ENCODE measurements around the gene COBLL1. TPM values are rescaled to one million over a fixed set of nuclear protein-coding genes. Genes with fewer than 3 reads are reported as not detected.

COBLL1 gene
- total and polyA plus RNA-seq, 4 donors = 12.6 to 31.3 (median 20.6) TPM

DNA sequence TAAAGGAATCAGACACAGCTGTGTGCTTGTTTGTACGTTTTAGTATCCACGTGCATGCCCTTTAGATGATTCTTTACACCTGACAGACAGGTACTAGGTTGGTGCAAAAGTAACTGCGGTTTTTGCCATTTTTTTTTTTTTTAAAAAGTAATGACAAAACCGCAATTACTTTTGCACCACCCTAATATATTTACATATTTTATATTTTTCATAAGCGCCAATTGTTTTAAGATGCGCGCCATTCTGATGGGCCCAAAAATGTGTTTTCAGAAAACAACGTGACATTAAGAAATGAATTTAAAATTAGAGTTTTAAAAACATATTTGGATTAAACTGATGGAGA lies 972 bp upstream of the COBLL1 start:
- WGBS (ENCODE audit: insufficient coverage) = no CpG with 5 or more reads among the region's 8 CpGs
- Histone ChIP-seq H3K27ac (ENCODE audit: low read depth, low read length) (no peak overlapping the region), H3K4me3 (ENCODE audit: low read depth, low read length) (peak overlapping the region; percentile 79), H3K4me1 (ENCODE audit: control insufficient read depth, insufficient read depth, low read length) (peaks cover 12% of the 10 kb centered on the region), H3K9me3 (ENCODE audit: control insufficient read depth, insufficient read depth, low read length) (no peaks in the 10 kb centered on the region), H3K36me3 (ENCODE audit: control insufficient read depth, insufficient read depth, low read length) (no peaks in the 10 kb centered on the region), H3K27me3 (ENCODE audit: control insufficient read depth, insufficient read depth, low read length) (peaks cover 3% of the 10 kb centered on the region)
- DNase-seq (ENCODE audit: low read depth in 4 of 6, low spot score in 6 of 6) = no peak

DNA sequence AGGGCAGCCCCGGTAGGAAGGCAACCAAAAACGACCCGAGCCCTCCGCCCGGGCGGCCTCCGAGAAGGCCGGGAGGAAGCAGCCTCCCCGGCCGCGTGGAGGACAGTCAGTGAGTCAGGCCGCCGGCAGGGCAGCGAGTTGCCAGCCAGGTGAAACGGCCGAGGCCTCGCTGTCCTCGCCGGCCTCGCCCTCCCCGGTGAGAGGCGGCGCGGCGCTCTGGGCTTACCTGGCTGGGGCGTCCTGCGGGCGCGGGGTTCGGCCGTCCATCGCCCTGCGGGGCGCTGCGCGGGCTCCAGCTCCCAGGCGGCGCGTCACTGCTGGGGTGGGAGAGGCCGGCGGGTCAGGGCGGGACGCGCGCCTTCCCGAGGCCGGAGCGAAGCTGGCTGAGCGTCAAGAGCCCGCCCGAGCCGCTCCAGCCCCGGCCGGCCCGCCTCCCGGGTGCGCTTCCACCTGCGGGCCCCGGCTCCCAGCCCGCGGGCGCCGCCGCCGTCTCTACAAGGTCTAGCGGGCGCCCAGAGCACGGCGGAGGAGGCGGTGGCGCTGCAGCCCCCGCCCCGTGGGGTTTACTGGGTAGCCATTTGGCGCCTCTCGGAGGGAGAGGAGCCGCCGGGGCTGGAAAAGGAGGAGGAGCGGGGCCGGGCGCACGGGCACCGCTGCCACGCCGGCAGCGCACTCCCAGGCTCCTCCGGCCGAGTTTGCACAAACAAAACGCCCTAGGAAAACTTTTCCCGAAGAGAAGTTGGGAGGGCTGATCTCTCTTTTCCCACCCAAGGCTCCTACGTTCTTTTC lies 499 bp downstream of the COBLL1 start:
- Histone ChIP-seq H3K4me1 (ENCODE audit: control insufficient read depth, insufficient read depth, low read length) (peaks cover 12% of the 10 kb centered on the region), H3K9me3 (ENCODE audit: control insufficient read depth, insufficient read depth, low read length) (no peaks in the 10 kb centered on the region), H3K36me3 (ENCODE audit: control insufficient read depth, insufficient read depth, low read length) (no peaks in the 10 kb centered on the region), H3K27ac (ENCODE audit: low read depth, low read length) (peak overlapping the region; percentile 88), H3K27me3 (ENCODE audit: control insufficient read depth, insufficient read depth, low read length) (peaks cover 3% of the 10 kb centered on the region), H3K4me3 (ENCODE audit: low read depth, low read length) (peak overlapping the region; percentile 79)
- peak in 5 of 6 donors; percentile 19 to 86 (median 47) for DNase-seq (ENCODE audit: low read depth in 4 of 6, low spot score in 6 of 6)
- WGBS (ENCODE audit: insufficient coverage) = under 1% methylated on average over 89 of the region's 90 CpGs

DNA sequence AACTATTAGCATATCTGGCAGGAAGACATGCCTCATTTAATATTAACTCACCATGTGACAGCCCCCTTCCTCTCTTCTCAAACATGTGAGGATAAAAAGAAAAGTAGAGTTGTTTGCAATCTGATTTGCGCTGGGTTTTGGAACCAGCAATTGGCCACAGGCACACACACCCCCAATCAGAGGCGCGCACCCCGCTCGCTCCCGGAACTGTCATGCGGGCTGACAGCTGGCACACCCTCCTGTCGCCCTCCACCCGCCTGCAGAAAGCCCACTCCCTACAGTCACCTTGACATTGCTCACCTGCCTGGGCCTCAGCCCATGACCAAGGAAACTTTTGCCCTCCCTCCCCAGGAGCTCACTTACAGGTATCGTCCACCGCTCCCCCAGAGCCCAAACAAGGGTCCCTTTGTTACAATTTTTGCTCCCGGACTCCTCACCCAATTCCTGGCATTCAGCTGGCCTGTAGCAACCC lies 1.1 kb downstream of the COBLL1 start:
- DNase-seq (ENCODE audit: low read depth in 4 of 6, low spot score in 6 of 6) = peak in 2 of 6 donors; percentile 23 to 49
- 6% methylated on average over 11 of the region's 12 CpGs for WGBS (ENCODE audit: insufficient coverage)
- H3K27ac ChIP-seq (ENCODE audit: low read depth, low read length) = peak overlapping the region; percentile 69
- peaks cover 3% of the 10 kb centered on the region for H3K27me3 ChIP-seq (ENCODE audit: control insufficient read depth, insufficient read depth, low read length)
- H3K36me3 ChIP-seq (ENCODE audit: control insufficient read depth, insufficient read depth, low read length) = no peaks in the 10 kb centered on the region
- H3K4me3 ChIP-seq (ENCODE audit: low read depth, low read length) = peak overlapping the region; percentile 79
- peaks cover 12% of the 10 kb centered on the region for H3K4me1 ChIP-seq (ENCODE audit: control insufficient read depth, insufficient read depth, low read length)
- no peaks in the 10 kb centered on the region for H3K9me3 ChIP-seq (ENCODE audit: control insufficient read depth, insufficient read depth, low read length)

DNA sequence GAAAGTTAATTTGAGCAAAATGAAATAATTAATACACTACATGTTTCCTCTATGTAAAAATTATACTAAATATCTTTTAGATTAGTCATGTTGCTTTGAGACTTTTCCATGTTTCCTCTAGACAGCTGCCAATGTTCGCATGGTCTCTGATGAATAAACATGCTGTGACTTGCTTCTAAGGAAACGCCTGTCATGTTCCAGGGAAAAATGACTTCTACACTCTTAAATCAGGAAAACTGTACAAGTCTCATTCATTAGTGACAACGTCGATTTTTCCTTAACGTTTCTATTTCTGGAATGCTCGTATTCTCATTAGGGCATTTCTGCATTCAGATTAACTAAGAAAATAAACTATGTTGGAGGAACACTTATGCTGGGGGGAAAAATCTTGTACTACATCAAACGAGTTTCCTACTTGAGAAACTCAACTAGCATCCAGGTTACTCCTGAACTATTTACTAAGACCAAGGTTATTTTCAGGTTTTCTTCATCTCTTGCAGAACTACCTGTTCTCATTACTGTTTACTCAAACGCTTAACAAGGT lies 1.6 kb downstream of the COBLL1 start:
- DNase-seq (ENCODE audit: low read depth in 4 of 6, low spot score in 6 of 6) = peak in 2 of 6 donors; percentile 5 to 45
- Histone ChIP-seq H3K36me3 (ENCODE audit: control insufficient read depth, insufficient read depth, low read length) (no peaks in the 10 kb centered on the region), H3K4me3 (ENCODE audit: low read depth, low read length) (peak overlapping the region; percentile 79), H3K27ac (ENCODE audit: low read depth, low read length) (peak overlapping the region; percentile 69), H3K4me1 (ENCODE audit: control insufficient read depth, insufficient read depth, low read length) (peaks cover 12% of the 10 kb centered on the region), H3K9me3 (ENCODE audit: control insufficient read depth, insufficient read depth, low read length) (no peaks in the 10 kb centered on the region), H3K27me3 (ENCODE audit: control insufficient read depth, insufficient read depth, low read length) (peaks cover 3% of the 10 kb centered on the region)
- 50% methylated on average over 2 of the region's 8 CpGs for WGBS (ENCODE audit: insufficient coverage)

DNA sequence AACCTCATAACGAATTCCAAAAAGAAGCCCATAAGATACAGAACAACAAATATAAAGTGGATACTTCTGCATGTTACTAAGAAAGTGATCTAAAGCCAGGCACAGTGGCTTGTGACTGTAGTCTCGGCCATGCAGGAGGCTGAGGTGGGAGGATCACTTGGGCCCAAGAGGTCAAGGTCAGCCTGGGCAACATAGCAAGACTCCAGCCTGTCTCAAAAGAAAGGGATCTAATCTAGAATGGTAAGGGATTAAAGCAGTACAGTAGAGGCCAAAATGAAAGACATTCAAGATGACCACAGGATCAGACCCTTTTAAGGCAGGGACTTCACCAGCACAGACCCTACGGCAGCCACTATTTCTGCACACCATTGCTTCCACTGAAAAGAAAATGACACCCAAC lies 3.8 kb downstream of the COBLL1 start:
- no peak for DNase-seq (ENCODE audit: low read depth in 4 of 6, low spot score in 6 of 6)
- Histone ChIP-seq H3K27me3 (ENCODE audit: control insufficient read depth, insufficient read depth, low read length) (peaks cover 3% of the 10 kb centered on the region), H3K9me3 (ENCODE audit: control insufficient read depth, insufficient read depth, low read length) (no peaks in the 10 kb centered on the region), H3K36me3 (ENCODE audit: control insufficient read depth, insufficient read depth, low read length) (no peaks in the 10 kb centered on the region), H3K27ac (ENCODE audit: low read depth, low read length) (peak overlapping the region; percentile 13), H3K4me1 (ENCODE audit: control insufficient read depth, insufficient read depth, low read length) (peaks cover 12% of the 10 kb centered on the region), H3K4me3 (ENCODE audit: low read depth, low read length) (no peak overlapping the region)
- WGBS (ENCODE audit: insufficient coverage) = 86% methylated on average over 1 of the region's 3 CpGs

DNA sequence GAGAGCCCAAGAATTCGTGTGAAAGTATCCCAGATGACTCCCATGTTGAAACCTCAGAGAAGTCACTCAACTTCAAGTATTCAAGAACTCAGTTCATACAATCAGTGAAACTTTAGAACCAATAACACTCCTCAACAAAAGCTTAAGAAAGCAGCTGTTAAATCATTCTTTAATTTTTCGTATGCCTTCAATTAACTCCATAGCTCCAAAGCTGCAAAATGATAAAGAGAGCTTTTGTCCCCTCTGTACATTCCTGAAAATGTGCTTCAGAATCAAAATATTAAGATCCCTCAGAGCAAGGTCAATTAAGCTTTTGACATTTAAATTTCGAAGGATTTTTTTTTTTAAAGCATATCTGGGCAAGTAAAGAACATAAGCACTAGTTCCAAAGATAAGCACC lies 4.7 kb downstream of the COBLL1 start:
- Histone ChIP-seq H3K4me1 (ENCODE audit: control insufficient read depth, insufficient read depth, low read length) (peaks cover 8% of the 10 kb centered on the region), H3K4me3 (ENCODE audit: low read depth, low read length) (no peak overlapping the region), H3K36me3 (ENCODE audit: control insufficient read depth, insufficient read depth, low read length) (no peaks in the 10 kb centered on the region), H3K27me3 (ENCODE audit: control insufficient read depth, insufficient read depth, low read length) (peaks cover 3% of the 10 kb centered on the region), H3K9me3 (ENCODE audit: control insufficient read depth, insufficient read depth, low read length) (no peaks in the 10 kb centered on the region), H3K27ac (ENCODE audit: low read depth, low read length) (no peak overlapping the region)
- DNase-seq (ENCODE audit: low read depth in 4 of 6, low spot score in 6 of 6) = no peak
- WGBS (ENCODE audit: insufficient coverage) = 67% methylated on average over 1 of the region's 3 CpGs

DNA sequence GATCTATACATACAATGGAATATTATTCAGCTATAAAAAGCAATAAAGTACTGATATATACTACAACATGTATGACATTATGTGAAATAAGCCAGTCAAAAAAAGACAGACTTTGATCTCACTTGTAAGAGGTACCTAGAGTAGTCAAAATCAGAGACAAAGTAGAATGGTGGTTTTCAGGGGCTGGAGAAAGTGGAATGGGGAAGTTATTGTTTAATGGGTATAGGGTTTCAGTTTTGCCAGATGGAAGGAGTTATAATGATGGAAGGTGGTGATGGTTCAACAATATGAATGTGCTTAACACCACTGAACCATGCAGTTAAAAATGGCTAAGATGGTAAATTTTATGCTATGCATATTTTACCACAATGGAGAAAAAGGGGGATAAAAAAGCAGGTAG lies 6.3 kb downstream of the COBLL1 start:
- Histone ChIP-seq H3K27me3 (ENCODE audit: control insufficient read depth, insufficient read depth, low read length) (no peaks in the 10 kb centered on the region), H3K4me3 (ENCODE audit: low read depth, low read length) (no peak overlapping the region), H3K27ac (ENCODE audit: low read depth, low read length) (no peak overlapping the region), H3K36me3 (ENCODE audit: control insufficient read depth, insufficient read depth, low read length) (no peaks in the 10 kb centered on the region), H3K4me1 (ENCODE audit: control insufficient read depth, insufficient read depth, low read length) (peaks cover under 1% of the 10 kb centered on the region), H3K9me3 (ENCODE audit: control insufficient read depth, insufficient read depth, low read length) (no peaks in the 10 kb centered on the region)
- no peak for DNase-seq (ENCODE audit: low read depth in 4 of 6, low spot score in 6 of 6)

DNA sequence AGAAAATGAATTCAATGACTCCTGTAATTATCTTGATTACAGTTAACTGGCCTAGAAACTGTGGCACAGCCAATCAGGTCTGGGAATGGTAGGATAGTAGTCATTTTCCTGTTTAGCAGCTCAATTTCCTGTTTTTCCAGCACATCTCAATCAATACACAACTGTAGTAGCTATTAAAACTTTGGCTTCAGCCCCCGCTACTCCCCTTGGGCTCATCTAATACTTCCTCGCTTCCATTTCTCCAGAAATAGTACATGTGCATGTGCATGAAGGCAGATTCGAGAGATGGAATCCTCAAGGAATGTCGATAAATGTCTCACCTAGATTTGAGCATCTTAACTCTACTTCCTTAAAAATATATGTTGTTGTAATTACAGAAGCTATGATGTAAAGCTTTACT lies 9.7 kb downstream of the COBLL1 start:
- Histone ChIP-seq H3K9me3 (ENCODE audit: control insufficient read depth, insufficient read depth, low read length) (no peaks in the 10 kb centered on the region), H3K4me3 (ENCODE audit: low read depth, low read length) (no peak overlapping the region), H3K36me3 (ENCODE audit: control insufficient read depth, insufficient read depth, low read length) (no peaks in the 10 kb centered on the region), H3K4me1 (ENCODE audit: control insufficient read depth, insufficient read depth, low read length) (no peaks in the 10 kb centered on the region), H3K27me3 (ENCODE audit: control insufficient read depth, insufficient read depth, low read length) (no peaks in the 10 kb centered on the region), H3K27ac (ENCODE audit: low read depth, low read length) (no peak overlapping the region)
- DNase-seq (ENCODE audit: low read depth in 4 of 6, low spot score in 6 of 6) = no peak
- WGBS (ENCODE audit: insufficient coverage) = no CpG with 5 or more reads among the region's 4 CpGs

DNA sequence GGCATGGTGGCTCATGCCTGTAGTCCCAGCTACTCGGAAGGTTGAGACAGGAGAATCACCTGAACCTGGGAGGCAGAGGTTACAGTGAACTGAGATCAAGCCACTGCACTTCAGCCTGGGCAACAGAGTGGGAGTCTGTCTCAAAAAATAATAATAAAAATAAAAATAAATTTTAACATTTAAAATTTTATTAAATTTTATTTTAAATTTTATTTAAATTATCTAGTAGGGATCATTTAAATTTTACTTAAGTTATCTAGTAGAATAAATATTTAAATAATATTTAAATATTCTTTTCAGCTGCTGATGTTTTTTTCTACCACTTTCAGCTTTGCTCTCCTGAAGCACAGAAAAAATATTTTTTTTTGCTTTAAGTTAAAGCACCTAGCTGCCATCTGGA lies 10.4 kb downstream of the COBLL1 start:
- DNase-seq (ENCODE audit: low read depth in 4 of 6, low spot score in 6 of 6) = no peak
- Histone ChIP-seq H3K27me3 (ENCODE audit: control insufficient read depth, insufficient read depth, low read length) (no peaks in the 10 kb centered on the region), H3K4me1 (ENCODE audit: control insufficient read depth, insufficient read depth, low read length) (no peaks in the 10 kb centered on the region), H3K27ac (ENCODE audit: low read depth, low read length) (no peak overlapping the region), H3K4me3 (ENCODE audit: low read depth, low read length) (no peak overlapping the region), H3K9me3 (ENCODE audit: control insufficient read depth, insufficient read depth, low read length) (no peaks in the 10 kb centered on the region), H3K36me3 (ENCODE audit: control insufficient read depth, insufficient read depth, low read length) (no peaks in the 10 kb centered on the region)
- WGBS (ENCODE audit: insufficient coverage) = no CpG with 5 or more reads among the region's 1 CpG

Data from spinal cord (tissue), 10 donors.